Measurements from ENCODE around the gene BCL7C.

- TF ChIP-seq CTCF (conservative IDR thresholded peaks at IDR 0.05; ENCODE audit: low read length), result no peak
- TF ChIP-seq EZH2phosphoT487 (IDR thresholded peaks at IDR 0.05; ENCODE audit: borderline replicate concordance), result no peak
Measured at GRCh38 chr16:30850246-30850645, 43.6 kb downstream of the BCL7C start.

All from Loucy (cell line).